WI38 (cell line): ENCODE results near the gene SPACA6.

Experiments
- H3K4me3 ChIP-seq: 2 replicates; pipeline ENCODE4 v1.5.1; 2011; ENCODE audit warnings: low read depth, mild to moderate bottlenecking, control low read depth, low read length
- TF ChIP-seq, protein P1 (sequence below): IDR thresholded peaks from 2 replicates; pipeline ENCODE4 v1.5.1; 2012; ENCODE audit warnings: low read depth, mild to moderate bottlenecking, control low read depth, low read length

Gene SPACA6

DNA sequence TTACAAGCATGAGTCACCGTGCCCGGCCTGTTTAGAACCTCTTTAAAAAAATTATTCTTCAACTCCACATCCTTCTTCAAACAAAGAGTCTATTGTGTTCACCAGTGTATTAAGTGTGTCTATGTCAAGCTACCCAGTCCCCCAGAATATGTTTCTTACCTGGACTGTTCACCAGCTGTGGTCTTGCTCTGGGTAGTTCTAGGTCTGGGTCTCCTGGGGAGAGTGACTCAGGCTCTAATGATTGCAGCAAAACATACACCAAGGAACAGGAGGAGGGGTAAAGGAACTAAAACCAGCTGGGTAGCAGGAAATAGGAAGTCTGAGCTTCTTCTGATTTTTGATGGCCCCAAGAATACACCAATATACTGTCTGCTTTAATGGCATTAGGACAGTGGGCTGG lies 58.5 kb downstream of the SPACA6 start, which contains the start of gene FPR1:
Gene FPR1, minus strand, starts transcription at position 224 of the 400 bp plus-strand sequence. CDS start 4,884 bp downstream, outside the sequence.
- TF ChIP-seq, protein P1, sequence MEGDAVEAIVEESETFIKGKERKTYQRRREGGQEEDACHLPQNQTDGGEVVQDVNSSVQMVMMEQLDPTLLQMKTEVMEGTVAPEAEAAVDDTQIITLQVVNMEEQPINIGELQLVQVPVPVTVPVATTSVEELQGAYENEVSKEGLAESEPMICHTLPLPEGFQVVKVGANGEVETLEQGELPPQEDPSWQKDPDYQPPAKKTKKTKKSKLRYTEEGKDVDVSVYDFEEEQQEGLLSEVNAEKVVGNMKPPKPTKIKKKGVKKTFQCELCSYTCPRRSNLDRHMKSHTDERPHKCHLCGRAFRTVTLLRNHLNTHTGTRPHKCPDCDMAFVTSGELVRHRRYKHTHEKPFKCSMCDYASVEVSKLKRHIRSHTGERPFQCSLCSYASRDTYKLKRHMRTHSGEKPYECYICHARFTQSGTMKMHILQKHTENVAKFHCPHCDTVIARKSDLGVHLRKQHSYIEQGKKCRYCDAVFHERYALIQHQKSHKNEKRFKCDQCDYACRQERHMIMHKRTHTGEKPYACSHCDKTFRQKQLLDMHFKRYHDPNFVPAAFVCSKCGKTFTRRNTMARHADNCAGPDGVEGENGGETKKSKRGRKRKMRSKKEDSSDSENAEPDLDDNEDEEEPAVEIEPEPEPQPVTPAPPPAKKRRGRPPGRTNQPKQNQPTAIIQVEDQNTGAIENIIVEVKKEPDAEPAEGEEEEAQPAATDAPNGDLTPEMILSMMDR = no peak
- no peak within 1 kb of the TSS for H3K4me3 ChIP-seq

DNA sequence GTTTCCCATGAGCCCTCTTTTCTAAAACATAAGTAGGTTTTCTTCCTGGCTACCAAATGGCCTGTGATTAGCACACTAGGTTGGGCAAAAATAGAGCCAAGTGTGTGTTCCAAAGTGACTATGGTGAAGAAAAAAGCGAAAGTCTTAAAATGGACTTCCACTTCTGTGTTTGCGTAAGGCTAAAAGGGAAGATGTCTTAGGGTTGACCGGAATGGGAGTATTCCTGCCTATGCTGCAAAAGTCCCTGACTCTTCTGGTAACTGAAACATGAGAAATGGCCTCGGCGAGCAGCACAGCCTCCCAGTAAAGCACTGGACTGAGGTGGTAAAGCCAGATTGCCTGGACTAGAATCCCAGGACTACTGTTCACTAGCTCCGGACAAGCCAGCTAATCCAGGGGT lies 61.0 kb downstream of the SPACA6 start:
- H3K4me3 ChIP-seq = no peak overlapping the region
- TF ChIP-seq, protein P1 = no peak

DNA sequence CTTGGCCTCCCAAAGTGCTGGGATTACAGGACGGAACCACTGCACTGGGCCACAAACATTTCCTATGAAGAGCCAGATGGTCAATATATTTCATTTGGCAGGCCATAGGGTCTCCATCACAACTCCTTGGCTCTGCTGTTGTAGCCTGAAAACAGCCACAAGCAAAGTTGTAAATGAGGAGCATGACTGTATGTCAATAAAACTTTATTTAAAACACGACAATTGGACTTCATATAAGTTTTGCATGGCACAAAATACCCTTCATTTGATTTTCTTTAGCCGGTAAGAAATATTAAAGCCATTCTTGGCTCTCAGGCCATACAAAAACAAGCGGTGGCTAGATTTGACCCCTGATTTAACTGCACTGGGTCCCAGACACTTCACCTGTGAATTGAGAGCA lies 61.6 kb downstream of the SPACA6 start:
- H3K4me3 ChIP-seq = no peak overlapping the region
- TF ChIP-seq, protein P1 = no peak
